COLO668 (cell line): ENCODE results near the gene TP73.

Source experiments
- DNase-seq: peaks from one replicate; lab custom pipeline; 2025; ENCODE audit not compliant: unreplicated experiment; lab: John Stamatoyannopoulos, UW

TP73 gene

GRCh38 chr1:3670823-3671265 lies 18.5 kb downstream of the TP73 start:
- DNase-seq: peak; percentile 41

- DNase-seq: peak; percentile 76
Measured at GRCh38 chr1:3671371-3672180, 19.3 kb downstream of the TP73 start.

- no peak for DNase-seq
Measured at GRCh38 chr1:3672231-3672970, 20.1 kb downstream of the TP73 start.

- no peak for DNase-seq
Measured at GRCh38 chr1:3672971-3673361, 20.6 kb downstream of the TP73 start.

GRCh38 chr1:3673381-3674099 lies 21.2 kb downstream of the TP73 start:
- no peak for DNase-seq

- no peak for DNase-seq
Measured at GRCh38 chr1:3674100-3675094, 22.1 kb downstream of the TP73 start.

- DNase-seq: no peak
Measured at GRCh38 chr1:3675436-3675835, 23.1 kb downstream of the TP73 start.

- DNase-seq: no peak
Measured at GRCh38 chr1:3676581-3677470, 24.5 kb downstream of the TP73 start.

GRCh38 chr1:3677484-3677883 lies 25.2 kb downstream of the TP73 start:
- no peak for DNase-seq

- no peak for DNase-seq
Measured at GRCh38 chr1:3678361-3679097, 26.2 kb downstream of the TP73 start.

- no peak for DNase-seq
Measured at GRCh38 chr1:3679098-3679555, 26.8 kb downstream of the TP73 start.

GRCh38 chr1:3679799-3680453 lies 27.6 kb downstream of the TP73 start:
- no peak for DNase-seq

- peak; percentile 81 for DNase-seq
Measured at GRCh38 chr1:3680488-3681230, 28.3 kb downstream of the TP73 start.

- no peak for DNase-seq
Measured at GRCh38 chr1:3681231-3681897, 29.0 kb downstream of the TP73 start.

GRCh38 chr1:3681898-3682806 lies 29.8 kb downstream of the TP73 start:
- DNase-seq: no peak

- no peak for DNase-seq
Measured at GRCh38 chr1:3683197-3683596, 30.9 kb downstream of the TP73 start.
